OCI-LY7 (cell line): Measurements from ENCODE around the gene LINC00237.

Experiments used
- EZH2phosphoT487 ChIP-seq: fragments of 200-600 bp; sonication (generic); IDR thresholded peaks from 2 replicates; pipeline ENCODE4 v1.6.1; 2018; ENCODE audit warnings: low read depth, borderline replicate concordance, mild to moderate bottlenecking, mixed run types, antibody characterized with exemption, low read length, moderate library complexity, mixed read lengths
- TF ChIP-seq, protein P1 (sequence below): fragments of 200-600 bp; sonication (generic); conservative IDR thresholded peaks from 2 replicates; pipeline ENCODE4 v1.5.1; 2014; ENCODE audit warnings: mild to moderate bottlenecking, antibody characterized with exemption, low read length, moderate library complexity, mixed read lengths

DNA sequence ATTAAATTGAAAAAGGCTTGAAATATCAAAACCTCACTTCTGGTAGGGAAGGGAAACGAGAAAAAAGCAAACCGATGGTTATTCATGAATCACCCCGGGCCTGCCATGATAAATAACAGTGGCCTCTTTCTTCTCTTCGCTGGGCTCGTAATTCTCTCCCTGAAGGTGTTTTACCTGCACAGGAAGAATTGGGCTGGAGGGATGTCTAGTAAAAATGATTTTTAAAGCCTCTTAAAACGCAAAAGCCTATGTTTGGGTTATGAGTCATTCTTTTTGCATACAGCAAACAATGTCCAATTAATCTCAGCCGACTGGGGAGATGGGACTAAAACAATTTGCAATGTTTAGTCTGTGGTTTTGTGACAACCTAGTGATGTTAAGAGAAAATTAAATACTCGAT lies 16.8 kb downstream of the LINC00237 start:
- TF ChIP-seq, protein P1, sequence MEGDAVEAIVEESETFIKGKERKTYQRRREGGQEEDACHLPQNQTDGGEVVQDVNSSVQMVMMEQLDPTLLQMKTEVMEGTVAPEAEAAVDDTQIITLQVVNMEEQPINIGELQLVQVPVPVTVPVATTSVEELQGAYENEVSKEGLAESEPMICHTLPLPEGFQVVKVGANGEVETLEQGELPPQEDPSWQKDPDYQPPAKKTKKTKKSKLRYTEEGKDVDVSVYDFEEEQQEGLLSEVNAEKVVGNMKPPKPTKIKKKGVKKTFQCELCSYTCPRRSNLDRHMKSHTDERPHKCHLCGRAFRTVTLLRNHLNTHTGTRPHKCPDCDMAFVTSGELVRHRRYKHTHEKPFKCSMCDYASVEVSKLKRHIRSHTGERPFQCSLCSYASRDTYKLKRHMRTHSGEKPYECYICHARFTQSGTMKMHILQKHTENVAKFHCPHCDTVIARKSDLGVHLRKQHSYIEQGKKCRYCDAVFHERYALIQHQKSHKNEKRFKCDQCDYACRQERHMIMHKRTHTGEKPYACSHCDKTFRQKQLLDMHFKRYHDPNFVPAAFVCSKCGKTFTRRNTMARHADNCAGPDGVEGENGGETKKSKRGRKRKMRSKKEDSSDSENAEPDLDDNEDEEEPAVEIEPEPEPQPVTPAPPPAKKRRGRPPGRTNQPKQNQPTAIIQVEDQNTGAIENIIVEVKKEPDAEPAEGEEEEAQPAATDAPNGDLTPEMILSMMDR = no peak
- no peak for TF ChIP-seq EZH2phosphoT487
